Measurements from ENCODE around the gene NR6A1.
A peak's percentile ranks its signal among the peaks of the same experiment; 100 is the strongest.
"Not testable (repeated sequence)": the region's sequence is repeated elsewhere in the genome, so short reads cannot be mapped to it uniquely, and the experiment has no call there.

Gene NR6A1

GRCh38 chr9:124776954-124777648 lies 6.0 kb upstream of the NR6A1 start, which contains the start of gene OLFML2A:
OLFML2A (plus strand) TSS chr9:124777133; CDS start chr9:124777271, 138 bp downstream.
- DNase-seq: peak; percentile 42 to 43
- TF ChIP-seq GATA1 (IDR thresholded peaks at IDR 0.05; ENCODE audit: low read depth, low read length) (no peak), POLR2A (IDR thresholded peaks at IDR 0.05; ENCODE audit: low read length) (no peak)

DNA sequence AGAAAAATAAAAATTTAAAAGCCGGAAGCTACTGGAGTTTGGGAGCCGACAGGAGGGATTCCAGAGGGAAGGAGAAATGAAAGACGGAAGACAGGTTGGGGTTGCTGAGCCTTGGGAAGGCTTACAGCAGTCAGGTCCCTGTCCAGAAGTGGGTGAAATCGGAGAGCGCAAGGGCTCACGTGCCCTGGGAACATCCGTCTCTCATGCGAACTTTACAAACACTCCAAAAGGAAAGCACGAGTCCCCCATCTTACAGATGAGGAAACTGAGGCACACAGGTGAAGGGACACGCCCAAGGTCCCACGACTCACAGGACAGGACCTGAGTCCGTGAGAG lies 5.5 kb upstream of the NR6A1 start:
- no peak for DNase-seq
- TF ChIP-seq POLR2A (IDR thresholded peaks at IDR 0.05; ENCODE audit: low read length): no peak
- no peak for TF ChIP-seq GATA1 (IDR thresholded peaks at IDR 0.05; ENCODE audit: low read depth, low read length)

DNA sequence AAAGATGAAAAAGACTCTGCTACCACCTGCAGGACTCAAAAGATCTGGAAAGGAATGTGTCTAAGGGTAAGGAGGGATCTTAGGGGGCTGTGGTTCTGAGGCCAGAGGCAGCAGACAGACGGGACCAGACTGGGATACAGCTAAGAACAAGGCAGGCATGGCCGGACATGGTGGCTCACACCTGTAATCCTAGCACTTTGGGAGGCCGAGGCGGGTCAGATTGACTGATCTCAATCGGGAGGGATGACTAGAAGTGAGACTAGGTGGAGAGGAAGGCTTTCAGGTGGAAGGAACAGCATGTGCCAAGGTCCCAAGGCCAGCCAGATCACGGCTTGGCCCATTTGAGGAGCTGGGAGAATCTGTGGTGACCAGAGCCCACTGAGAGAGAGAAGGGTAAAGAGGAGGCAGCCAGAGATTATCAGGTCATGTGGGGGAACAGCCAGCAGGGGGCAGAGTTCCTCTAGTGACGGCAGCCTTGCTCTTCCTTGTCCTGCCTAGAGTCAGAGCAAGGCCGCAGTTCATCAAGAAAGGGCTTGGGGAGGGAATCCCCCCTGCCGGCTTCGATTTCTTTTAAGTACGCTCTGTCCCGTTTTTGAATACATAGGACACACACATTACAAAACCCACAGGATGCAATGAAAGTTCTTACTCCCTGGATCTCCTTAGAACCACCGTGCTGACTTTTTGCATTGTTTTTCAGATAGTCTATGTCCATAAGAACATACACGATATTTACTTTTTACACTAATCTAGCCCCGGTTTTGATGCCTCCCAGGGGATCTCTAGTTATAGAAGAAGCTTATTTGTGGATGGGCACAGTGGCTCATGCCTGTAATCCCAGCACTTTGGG lies 3.2 kb upstream of the NR6A1 start:
- TF ChIP-seq POLR2A (IDR thresholded peaks at IDR 0.05; ENCODE audit: low read length): no peak
- TF ChIP-seq GATA1 (IDR thresholded peaks at IDR 0.05; ENCODE audit: low read depth, low read length): no peak
- peak; percentile 76 to 87 for DNase-seq

DNA sequence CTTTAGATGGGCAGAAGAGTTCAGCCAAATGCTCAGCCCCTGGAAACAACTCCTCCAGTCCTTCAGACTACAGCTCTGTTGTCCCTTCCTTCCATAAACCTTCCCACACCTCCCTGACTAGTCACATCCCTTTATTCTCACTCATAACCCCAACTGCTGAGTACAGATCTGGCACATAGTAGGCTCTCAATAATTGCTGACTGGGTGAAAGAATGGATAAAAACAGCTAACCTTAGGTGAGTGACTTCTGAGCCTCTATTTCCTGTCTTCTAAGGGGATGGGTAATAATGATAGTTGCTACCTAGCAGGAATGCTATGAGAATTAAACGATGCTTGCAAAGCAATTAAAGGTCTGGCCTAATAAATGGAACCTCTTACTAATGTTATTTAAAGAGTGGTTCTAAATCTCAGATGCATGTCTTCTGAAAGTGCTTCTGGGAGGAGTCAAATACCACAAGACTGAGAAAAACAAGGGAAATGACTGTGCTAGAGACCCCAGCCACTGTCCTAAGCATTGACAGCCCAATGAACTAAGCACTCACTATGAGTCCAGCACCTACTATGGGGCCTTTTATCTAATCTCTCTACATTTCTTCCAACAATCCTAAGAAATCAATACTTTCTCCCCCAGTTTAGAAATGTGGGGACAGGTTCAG lies 2.5 kb upstream of the NR6A1 start:
- TF ChIP-seq POLR2A (IDR thresholded peaks at IDR 0.05; ENCODE audit: low read length): no peak
- no peak for TF ChIP-seq GATA1 (IDR thresholded peaks at IDR 0.05; ENCODE audit: low read depth, low read length)
- DNase-seq: no peak

DNA sequence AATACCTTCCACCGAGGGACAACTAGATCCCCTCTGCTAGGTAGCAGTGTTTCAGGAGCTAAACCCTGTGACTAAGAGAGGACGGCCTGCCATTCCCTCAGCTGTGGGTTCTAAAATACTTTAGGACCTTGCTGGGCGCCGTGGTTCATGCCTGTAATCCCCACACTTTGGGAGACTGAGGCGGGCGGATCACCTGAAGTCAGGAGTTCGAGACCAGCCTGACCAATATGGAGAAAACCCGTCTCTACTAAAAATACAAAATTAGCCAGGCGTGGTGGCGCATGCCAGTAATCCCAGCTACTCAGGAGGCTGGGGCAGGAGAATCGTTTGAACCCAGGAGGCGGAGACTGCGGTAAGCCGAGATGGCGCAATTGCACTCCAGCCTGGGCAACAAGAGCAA lies 1.8 kb upstream of the NR6A1 start:
- not testable (repeated sequence) for DNase-seq

DNA sequence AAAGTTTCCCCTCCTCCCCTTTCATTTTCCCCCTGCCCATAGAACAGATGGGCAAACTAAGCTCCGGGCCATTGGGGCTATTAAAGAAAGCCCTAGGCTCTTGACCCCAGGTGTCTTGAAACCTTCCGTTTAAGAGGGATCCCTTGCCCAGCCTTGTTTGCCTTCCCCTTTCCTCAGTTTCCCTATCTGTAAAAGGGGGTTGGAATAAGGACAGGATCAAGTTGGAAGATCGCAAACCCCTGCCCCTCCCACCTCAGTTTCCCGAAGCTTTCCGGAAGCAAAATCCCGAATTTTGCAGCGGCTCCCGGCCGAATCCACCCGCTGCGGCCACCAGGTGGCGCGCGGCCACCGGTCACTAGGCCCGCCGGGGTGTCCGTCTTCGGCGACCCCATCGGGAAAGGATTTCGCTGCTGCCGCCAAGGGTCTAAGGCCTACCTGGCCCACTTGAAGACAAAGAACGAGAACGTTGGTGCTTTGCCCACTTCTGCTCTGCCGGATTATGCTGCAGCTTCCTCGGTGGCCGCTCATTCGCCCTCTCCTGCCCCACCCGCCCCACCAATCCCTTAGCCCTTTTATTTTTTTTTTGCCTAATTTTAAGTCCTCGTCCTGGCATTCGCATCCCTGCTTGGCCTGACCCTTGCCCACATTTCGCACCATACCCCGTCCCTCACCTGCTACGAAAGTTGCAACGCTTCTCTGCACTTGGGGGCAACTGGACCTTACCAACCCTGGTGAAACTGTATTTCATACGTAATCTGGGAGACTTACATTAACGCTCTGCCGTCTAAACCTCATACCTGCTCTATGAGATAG lies 962 bp upstream of the NR6A1 start:
- DNase-seq: peak; percentile 64 to 76
- TF ChIP-seq GATA1 (IDR thresholded peaks at IDR 0.05; ENCODE audit: low read depth, low read length) (no peak), POLR2A (IDR thresholded peaks at IDR 0.05; ENCODE audit: low read length) (no peak)

GRCh38 chr9:124770359-124771020 lies 621 bp downstream of the NR6A1 start:
- peak; percentile 44 to 60 for DNase-seq
- TF ChIP-seq GATA1 (IDR thresholded peaks at IDR 0.05; ENCODE audit: low read depth, low read length): no peak
- no peak for TF ChIP-seq POLR2A (IDR thresholded peaks at IDR 0.05; ENCODE audit: low read length)

GRCh38 chr9:124769549-124770358 lies 1.4 kb downstream of the NR6A1 start:
- TF ChIP-seq GATA1 (IDR thresholded peaks at IDR 0.05; ENCODE audit: low read depth, low read length): no peak
- peak; percentile 44 to 60 for DNase-seq

DNA sequence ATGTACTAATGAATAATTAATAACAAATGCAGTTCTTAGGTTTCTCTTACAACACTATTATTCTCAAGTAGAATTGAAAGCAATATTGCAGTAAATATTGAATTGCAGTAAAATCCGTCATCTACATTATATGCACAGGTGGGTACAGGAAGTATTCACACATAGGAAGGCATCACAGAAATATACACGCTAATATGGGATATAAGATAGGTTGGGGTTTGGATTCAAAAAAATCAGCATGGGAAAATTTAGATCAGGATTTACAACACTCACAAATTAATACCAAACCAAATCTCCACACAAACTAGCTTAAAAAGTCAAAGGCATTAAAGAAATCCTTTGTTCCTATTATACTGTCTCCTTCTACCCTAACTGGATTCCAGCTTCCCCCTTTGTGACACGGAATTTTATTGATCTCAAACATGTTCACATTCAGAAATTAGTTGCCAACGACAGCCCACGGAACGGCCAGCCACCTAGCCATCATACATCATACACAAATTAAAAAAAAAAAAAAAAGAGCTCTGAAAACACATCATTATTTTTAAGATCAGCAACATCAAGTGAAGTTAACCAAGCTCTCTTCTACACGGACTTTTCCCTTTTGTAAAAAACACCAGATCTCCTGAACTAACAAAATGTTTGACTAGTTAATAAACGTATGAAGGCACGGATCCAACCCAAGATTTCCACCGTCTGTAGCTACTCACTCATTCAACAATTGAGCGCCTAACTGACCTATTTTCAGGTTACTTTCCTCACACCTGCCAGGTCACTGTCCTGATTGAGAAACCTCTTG lies 2.2 kb downstream of the NR6A1 start:
- TF ChIP-seq GATA1 (IDR thresholded peaks at IDR 0.05; ENCODE audit: low read depth, low read length) (no peak), POLR2A (IDR thresholded peaks at IDR 0.05; ENCODE audit: low read length) (no peak)
- no peak for DNase-seq

DNA sequence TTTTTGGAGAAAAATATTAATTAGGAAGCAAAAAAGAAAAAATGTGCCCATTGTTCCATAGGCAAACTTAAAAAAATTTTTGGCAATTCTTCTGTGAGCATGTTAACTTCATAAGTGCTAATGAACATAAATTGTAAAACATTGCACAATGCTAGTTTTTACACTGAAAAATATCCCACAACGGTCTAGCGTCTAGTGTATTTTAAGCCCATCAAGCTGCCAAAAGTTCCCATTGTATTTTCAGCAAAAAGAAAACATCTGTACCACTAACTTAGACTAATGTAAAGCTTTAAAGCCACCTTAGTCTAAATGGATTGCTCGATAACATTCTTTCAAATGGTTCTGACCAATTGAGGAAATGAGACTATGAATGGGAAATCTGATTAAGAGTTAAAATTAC lies 2.8 kb downstream of the NR6A1 start:
- DNase-seq: no peak
- TF ChIP-seq POLR2A (IDR thresholded peaks at IDR 0.05; ENCODE audit: low read length): no peak
- TF ChIP-seq GATA1 (IDR thresholded peaks at IDR 0.05; ENCODE audit: low read depth, low read length): no peak

- DNase-seq: peak; percentile 14 to 41
- TF ChIP-seq GATA1 (IDR thresholded peaks at IDR 0.05; ENCODE audit: low read depth, low read length) (no peak), POLR2A (IDR thresholded peaks at IDR 0.05; ENCODE audit: low read length) (no peak)
Observed at GRCh38 chr9:124767821-124768220, 3.3 kb downstream of the NR6A1 start.
